Left forelimb (tissue), 1 donor: ENCODE measurements around the gene EXO1.
"Not testable (repeated sequence)": the region's sequence is repeated elsewhere in the genome, so short reads cannot be mapped to it uniquely, and the experiment has no call there.

Experiments used
- DNase-seq: peaks from one replicate; pipeline ENCODE4 v3.0.0-alpha.2; 2018; ENCODE audit warnings: low spot score

The EXO1 gene

GRCh38 chr1:241836941-241837340 lies 11.1 kb upstream of the EXO1 start:
- DNase-seq = no peak

- DNase-seq = no peak
Observed at GRCh38 chr1:241837416-241837815, 10.6 kb upstream of the EXO1 start.

- DNase-seq = no peak
Observed at GRCh38 chr1:241837901-241838300, 10.1 kb upstream of the EXO1 start.

DNA sequence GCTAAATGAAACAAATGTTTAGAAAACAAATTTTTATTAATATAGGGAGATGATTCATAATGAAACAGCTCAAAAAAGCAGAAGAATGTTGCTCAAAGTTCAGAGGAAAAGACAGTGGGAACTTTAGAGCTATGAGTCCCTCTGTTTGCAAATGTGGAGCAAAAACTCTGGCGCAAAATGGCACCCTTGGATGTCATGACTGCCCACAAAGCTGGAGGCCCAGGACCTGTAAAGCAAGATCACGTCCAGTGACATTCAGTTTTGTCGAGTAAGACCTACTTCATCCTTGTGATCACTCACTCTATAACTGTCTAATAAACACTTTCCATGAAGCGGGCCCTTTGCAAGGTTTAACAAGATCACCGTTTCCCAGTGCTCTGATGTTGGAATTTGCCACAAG lies 9.1 kb upstream of the EXO1 start:
- DNase-seq = no peak

DNA sequence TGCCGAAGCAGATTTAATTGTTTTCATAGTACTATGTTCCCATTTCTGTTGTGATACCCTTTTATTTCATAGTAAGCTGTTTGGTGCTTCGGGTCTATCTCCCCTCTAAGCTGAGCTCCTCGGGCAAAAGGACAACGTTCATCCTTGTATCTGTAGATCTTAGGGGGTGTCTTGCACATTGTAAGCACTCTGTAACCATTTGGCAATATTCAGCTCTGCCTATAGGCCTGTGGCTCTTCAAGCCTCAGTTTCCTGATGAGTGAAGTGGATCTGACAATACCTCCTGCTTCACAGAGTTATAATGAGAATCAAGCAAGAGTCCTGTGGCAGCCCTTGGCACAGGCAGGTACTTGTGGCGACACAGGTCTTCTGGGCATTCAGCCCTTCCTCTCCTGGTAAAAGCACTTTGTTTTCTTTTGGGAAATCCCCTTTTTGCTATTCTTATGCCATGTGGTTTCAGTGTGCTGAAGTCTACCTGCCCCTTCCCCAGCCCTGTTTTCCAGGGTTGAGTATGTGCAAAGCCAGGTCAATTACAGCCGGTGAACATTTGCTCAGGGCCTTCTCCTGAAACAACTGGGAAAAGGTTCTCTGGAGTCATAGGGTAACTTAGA lies 8.5 kb upstream of the EXO1 start:
- no peak for DNase-seq

DNA sequence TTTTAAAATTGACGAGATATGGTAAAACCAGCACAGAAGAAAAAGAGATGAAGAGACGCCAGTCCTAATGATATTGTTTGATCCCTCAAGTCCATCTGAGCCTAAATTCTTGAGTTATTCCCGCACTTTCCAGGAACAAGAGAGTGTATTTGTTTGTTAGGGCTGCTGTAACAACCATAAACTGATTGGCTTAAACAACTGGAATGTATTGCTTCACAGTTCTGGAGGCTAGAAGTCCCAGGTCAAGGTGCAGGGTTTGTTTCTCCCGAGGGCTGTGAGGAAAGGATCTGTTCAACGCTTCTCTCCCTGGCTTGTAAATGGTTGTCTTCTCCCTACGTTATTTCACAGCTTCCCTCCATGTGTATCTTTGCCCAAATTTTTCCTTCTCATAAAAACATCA lies 7.8 kb upstream of the EXO1 start:
- no peak for DNase-seq

GRCh38 chr1:241841691-241842090 lies 6.3 kb upstream of the EXO1 start:
- DNase-seq = no peak

DNA sequence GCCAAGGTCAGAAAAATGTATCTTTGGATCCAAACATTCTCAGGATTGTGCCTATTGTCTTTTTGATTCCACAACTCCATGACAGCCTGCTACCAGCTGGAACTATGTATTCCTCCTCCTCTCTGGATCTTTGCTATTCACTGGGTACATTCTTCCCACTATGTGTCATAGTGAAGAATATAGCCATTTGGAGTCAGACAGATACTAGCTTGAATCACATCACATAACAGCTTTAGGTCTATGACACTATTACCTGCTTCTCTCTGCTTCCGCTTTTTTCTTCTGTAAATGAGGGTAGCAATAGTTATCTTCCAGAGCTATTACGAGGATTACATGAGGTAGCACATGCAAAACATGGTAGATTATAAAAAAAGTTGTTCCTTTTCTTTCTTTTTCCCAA lies 5.4 kb upstream of the EXO1 start:
- DNase-seq = no peak

- DNase-seq = no peak
Observed at GRCh38 chr1:241844593-241844992, 3.4 kb upstream of the EXO1 start.

GRCh38 chr1:241846375-241846774 lies 1.6 kb upstream of the EXO1 start:
- no peak for DNase-seq

DNA sequence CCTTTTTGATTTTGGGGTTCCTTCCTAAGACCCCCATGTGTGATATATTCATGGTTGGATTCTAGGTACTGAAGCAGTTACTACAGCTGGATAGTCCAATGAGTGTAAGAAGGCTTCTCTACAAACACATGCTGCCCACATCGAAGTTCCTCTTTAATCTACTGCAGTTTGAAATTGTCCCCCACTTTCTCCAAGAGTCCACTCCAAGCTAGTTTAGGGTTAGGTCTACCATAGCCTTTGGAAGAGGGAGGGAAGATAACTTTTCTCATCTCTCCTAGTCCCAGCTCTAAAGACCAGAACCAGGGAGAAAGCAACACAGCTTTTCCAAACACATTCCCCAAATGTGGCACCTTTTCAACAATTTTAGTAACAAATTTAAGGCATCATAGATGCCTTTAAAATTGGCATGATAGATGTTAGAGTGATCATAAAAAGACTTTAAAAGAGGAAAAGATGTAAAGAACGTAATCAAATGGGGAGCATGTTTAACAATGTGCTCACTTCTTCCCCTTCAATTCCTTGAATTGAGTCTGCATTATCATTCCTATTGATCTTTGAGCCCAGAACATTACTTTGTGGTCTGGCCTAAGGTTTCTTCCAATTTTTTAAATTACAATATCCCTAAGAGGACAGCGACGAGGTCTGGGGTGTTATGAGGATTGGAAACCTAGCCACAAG lies 1.0 kb upstream of the EXO1 start:
- no peak for DNase-seq

DNA sequence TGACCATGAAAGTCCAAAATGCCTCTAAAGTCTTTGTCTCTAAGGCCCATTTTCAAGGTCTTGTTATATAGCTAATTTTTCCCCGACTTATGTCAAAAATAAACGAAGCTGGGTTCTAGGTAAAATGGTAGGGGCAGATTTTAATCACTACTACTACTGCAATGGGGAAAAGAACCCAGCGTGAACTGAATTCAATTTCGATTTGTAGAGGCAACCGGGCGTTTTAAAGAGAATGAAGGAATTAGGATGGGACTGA lies 536 bp upstream of the EXO1 start:
- DNase-seq = no peak

DNA sequence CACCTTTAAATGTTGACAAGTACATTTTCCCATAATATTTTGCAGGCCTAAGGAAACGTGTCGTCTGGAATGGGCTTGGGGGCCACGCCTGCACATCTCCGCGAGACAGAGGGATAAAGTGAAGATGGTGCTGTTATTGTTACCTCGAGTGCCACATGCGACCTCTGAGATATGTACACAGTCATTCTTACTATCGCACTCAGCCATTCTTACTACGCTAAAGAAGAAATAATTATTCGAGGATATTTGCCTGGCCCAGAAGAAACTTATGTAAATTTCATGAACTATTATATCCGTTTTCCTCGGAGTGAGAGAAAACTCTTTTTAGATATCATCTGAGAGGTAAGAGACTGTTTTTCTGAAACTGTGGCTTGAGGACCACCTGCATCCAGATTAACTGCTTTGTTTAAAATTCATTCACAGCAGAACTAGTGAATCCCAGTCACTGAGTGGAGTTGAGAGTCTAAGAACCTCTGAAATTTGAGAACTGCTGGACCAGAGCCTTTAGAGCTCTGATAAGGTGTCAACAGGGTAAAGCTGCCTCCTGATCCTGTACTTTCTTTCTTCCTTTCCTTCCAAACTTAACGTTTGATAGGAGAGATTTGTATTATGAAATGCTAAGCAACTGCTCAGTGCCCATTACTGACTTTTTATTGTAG lies 811 bp downstream of the EXO1 start:
- no peak for DNase-seq

DNA sequence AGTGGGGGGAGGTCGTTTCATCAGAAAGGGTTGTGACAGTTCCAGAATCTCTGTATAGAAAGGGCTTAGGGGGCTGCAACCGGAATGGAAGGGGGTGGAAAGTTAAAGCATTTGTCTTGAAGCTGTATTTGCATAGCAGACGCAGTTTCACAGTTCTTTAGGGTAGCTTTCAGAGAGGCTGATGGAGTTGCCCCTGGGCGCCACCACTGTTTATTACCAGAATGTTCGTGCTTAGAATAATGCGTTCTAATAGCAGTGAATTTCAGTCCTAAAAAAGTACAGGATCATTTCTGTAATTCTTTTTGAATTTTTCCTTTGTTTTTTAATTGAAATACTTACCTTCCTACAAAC lies 1.3 kb downstream of the EXO1 start:
- DNase-seq = no peak

DNA sequence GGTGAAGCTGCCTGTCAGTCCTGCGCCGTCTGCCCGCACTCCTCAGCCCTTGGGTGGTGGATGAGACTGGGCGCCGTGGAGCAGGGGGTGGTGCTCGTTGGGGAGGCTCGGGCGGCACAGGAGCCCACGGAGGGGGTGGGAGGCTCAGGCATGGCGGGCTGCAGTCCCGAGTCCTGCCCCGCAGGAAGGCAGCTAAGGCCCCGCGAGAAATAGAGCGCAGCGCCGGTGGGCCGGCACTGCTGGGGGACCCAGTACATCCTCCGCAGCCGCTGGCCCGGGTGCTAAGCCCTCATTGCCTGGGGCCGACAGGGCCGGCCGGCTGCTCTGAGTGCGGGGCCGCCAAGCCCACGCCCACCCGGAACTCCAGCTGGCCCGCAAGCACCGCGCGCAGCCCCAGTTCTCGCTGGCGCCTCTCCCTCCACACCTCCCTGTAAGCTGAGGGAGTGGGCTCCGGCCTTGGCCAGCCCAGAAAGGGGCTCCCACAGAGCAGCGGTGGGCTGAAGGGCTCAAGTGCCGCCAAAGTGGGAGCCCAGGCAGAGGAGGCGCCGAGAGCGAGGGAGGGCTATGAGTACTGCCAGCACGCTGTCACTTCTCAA lies 7.6 kb downstream of the EXO1 start:
- not testable (repeated sequence) for DNase-seq

- DNase-seq = no peak
Observed at GRCh38 chr1:241857131-241857530, 9.1 kb downstream of the EXO1 start.

DNA sequence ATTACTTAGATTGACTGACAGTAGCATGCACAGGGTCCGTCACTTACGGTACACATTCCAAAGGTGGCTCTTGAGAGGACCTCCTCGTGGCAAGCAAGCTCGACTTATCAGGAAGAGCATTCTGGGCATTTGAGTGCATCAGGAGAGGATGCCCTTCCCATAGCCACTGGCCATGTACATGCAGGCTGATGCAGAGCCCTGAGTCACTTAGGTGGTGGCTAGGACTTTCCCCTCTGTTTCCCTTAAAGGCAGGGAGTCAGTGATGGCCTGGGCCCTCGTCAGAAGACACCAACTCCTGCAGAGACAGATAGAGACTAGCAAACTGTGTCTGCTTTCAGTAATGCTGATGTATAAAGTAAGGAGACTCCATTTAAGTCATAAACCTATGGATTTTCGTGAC lies 12.9 kb downstream of the EXO1 start:
- DNase-seq = no peak

DNA sequence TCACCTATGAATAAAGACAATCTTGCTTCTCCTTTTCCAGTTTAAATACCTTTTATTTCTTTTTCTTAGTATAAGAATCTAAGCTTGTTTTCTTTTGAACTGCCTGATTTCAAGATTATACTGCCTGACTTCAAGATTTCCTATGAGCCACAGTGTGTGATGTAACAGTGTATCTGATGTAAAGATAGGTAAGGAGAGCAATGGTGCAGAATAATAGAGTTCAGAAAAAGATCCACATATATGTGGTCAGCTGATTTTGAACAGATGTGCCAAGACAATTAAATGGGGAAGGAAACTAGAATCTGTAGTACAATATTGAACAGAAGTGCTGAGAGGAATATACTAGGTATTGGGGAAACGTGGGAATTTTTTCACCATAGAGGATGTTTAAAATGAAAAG lies 21.0 kb downstream of the EXO1 start:
- DNase-seq = no peak

GRCh38 chr1:241870336-241870735 lies 22.3 kb downstream of the EXO1 start:
- DNase-seq = no peak

GRCh38 chr1:241870746-241871430 lies 22.9 kb downstream of the EXO1 start:
- DNase-seq = no peak

DNA sequence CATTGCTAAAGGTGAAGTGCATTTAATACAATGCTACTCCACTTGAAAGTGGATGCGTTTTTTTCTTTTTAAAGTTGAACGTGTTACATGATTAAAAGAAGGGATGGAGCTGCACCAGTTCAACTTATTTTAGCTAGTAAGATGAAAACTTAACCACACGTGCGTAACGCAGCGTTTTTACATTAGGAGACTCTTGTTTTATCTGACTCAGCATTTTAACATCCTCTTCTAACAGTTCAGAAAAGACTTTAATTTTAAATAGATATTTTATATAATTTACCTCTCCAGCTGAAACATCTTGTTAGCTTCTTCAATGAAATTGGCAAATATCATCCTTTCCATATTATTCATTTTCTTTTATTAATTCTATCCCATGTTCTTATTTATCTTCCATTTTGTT lies 33.4 kb downstream of the EXO1 start:
- DNase-seq = no peak

DNA sequence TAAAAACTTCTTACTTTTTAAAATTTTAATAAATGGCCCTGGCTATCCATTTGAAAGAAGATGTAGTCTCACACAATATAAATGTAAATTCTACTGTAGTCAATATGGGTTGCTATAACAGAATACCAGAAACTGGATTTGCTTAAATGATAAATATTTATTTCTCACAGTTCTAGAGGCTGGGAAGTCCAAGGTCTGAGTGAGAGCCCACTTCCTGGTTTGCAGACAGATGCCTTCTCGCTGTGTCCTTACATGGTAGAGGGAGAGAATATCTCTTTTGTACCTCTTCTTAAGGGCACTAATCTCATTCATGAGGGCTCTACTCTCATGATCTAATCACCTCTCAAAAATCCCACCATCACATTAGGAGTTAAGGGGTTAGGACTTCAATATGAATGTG lies 35.2 kb downstream of the EXO1 start:
- no peak for DNase-seq

DNA sequence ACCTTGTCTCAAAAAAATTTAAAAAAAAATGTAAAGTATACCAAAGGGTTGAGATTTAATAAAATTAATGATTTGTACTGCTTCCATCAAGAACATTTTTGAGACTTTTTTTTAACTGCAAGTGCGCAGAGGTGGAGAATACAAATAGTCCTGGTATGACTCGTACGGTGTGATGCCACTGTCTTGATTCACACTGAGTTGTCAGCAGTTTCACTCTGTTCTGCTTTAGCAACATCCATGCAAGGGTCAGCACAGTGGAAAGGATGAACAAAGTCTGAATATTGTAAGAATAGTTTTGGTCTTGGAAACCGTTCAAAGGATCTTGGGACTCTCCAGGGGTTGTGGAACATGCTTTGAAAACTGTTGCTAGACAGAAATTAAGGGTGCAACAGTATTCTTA lies 40.2 kb downstream of the EXO1 start:
- no peak for DNase-seq
